GM06990 (cell line): ENCODE measurements around the gene TNFRSF1B.

Experiments
- DNase-seq: peaks from one replicate; pipeline ENCODE4 v3.0.0-alpha.2; 2011; ENCODE audit not compliant: insufficient read length; ENCODE audit errors: extremely low read depth
- H3K27me3 ChIP-seq: replicated peaks from 2 replicates; pipeline ENCODE4 v1.6.0; 2011; ENCODE audit warnings: low read length; ENCODE audit not compliant: control insufficient read depth, insufficient read depth
- H3K36me3 ChIP-seq: 2 replicates; pipeline ENCODE4 v1.5.1; 2011; ENCODE audit warnings: low read length; ENCODE audit not compliant: control insufficient read depth, insufficient read depth
- H3K4me3 ChIP-seq: replicated peaks from 2 replicates; pipeline ENCODE4 v1.5.1; 2011; ENCODE audit warnings: low read depth, mild to moderate bottlenecking, control low read depth, low read length
- CTCF ChIP-seq: IDR thresholded peaks from 2 replicates; pipeline ENCODE4 v1.5.1; 2011; ENCODE audit warnings: low read length, control low read depth, mild to moderate bottlenecking, inconsistent platforms; ENCODE audit not compliant: insufficient read depth, poor library complexity, severe bottlenecking

Gene TNFRSF1B

GRCh38 chr1:12143631-12144155 lies 23.1 kb upstream of the TNFRSF1B start:
- no peak overlapping the region for H3K4me3 ChIP-seq
- no peak for TF ChIP-seq CTCF
- no peak for DNase-seq
- no peaks in the 10 kb centered on the region for H3K27me3 ChIP-seq
- H3K36me3 ChIP-seq, result peaks cover 31% of the 10 kb centered on the region

GRCh38 chr1:12144236-12144635 lies 22.6 kb upstream of the TNFRSF1B start:
- no peak for DNase-seq

GRCh38 chr1:12144969-12145368 lies 21.8 kb upstream of the TNFRSF1B start:
- Histone ChIP-seq H3K27me3 (no peaks in the 10 kb centered on the region), H3K4me3 (no peak overlapping the region), H3K36me3 (peaks cover 22% of the 10 kb centered on the region)
- TF ChIP-seq CTCF, result no peak
- no peak for DNase-seq

More at GRCh38 chr1:12144236-12144635, 22.6 kb upstream of the TNFRSF1B start:
- no peak for TF ChIP-seq CTCF
- Histone ChIP-seq H3K27me3 (no peaks in the 10 kb centered on the region), H3K4me3 (no peak overlapping the region), H3K36me3 (peaks cover 26% of the 10 kb centered on the region)

- DNase-seq, result no peak
- peaks cover 18% of the 10 kb centered on the region for H3K36me3 ChIP-seq
- H3K27me3 ChIP-seq, result no peaks in the 10 kb centered on the region
- H3K4me3 ChIP-seq, result no peak overlapping the region
- no peak for TF ChIP-seq CTCF
These were observed 21.0 kb upstream of the TNFRSF1B start for GRCh38 chr1:12145616-12146342.

- Histone ChIP-seq H3K4me3 (no peak overlapping the region), H3K27me3 (no peaks in the 10 kb centered on the region), H3K36me3 (peaks cover 15% of the 10 kb centered on the region)
- no peak for DNase-seq
- no peak for TF ChIP-seq CTCF
These were observed 20.3 kb upstream of the TNFRSF1B start for GRCh38 chr1:12146343-12147112.
